Spleen (tissue), 3 donors: ENCODE data around the gene PPM1E.

Source experiments
- POLR2A ChIP-seq, 3 donors: fragments of 450-650 bp; IDR thresholded peaks; one replicate each; pipeline ENCODE4 v1.5.1; 2017; ENCODE audit warnings: antibody characterized with exemption in 3 of 3, mild to moderate bottlenecking in 1 of 3
- POLR2AphosphoS5 ChIP-seq, 3 donors: sonication (generic); formaldehyde crosslinking; IDR thresholded peaks; one replicate each; pipeline ENCODE4 v1.5.1; 2017; ENCODE audit warnings: antibody characterized with exemption in 3 of 3

DNA sequence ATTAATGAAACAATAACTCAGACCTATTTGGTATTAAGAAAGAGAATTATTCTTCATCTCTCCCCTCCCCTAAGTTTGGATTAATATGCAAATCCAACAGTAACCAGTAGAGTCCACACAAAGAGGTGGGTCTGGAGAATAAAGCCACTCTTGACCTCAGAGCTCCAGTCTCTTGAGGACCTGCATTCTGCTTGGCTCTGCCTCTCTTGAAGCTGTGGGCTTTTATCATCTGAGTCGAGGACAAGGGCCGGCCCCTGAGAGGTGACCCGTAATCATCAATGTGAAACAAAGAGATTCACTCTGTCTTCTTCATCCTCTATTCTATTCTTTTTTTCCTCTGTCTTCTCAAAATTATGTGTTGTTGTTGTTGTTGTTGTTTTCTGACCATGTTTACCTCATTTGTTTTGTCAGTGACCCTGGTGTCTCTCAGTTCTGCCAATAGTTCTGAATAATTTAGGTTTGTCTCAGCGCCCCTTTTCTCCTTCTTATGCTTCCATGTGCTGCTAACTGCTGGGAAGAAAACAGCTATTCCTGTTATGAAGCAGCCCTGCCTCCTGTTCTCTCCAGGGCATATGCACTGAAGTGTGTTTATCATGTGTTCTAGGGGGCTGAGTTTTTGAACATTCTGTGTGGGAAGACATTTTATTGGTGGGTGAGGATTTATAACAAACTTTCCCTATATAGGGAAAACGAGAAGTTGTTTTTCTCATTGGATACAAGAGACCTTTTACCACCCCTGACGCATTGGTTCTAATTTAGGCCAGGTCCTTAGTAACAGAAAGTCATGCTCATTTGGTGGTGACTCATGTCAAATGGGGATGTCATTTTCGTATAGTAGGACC lies 215.2 kb downstream of the PPM1E start:
- TF ChIP-seq POLR2AphosphoS5 (IDR thresholded peaks at IDR 0.05) (no peak), POLR2A (IDR thresholded peaks at IDR 0.05) (no peak)
